Stimulated activated memory B cell treated with anti-CD40 and anti-IgM and Interleukin-4, amounts not matched to agents 10 μg/mL and 1 μg/mL and 100 μg/mL, for 72 hours (primary cell): ENCODE data around the gene ZNF507.
A peak's percentile ranks its signal among the peaks of the same experiment; 100 is the strongest.
"Not testable (repeated sequence)": the region's sequence is repeated elsewhere in the genome, so short reads cannot be mapped to it uniquely, and the experiment has no call there.

ENCODE experiments used
- ATAC-seq: fragments of 150-1000 bp; cut with Tn5 transposase; 2 replicates; pipeline ENCODE4 v1.10.0; 2021
- H3K27ac Mint-ChIP-seq: one replicate; pipeline ENCODE4 v1.8.0; 2022; ENCODE audit warnings: mild to moderate bottlenecking, mixed read lengths
- H3K27me3 Mint-ChIP-seq: one replicate; pipeline ENCODE4 v1.8.0; 2022; ENCODE audit warnings: mixed read lengths
- H3K36me3 Mint-ChIP-seq: one replicate; pipeline ENCODE4 v1.8.0; 2022; ENCODE audit warnings: mixed read lengths
- H3K4me1 Mint-ChIP-seq: one replicate; pipeline ENCODE4 v1.8.0; 2022; ENCODE audit warnings: mixed read lengths
- H3K4me3 Mint-ChIP-seq: one replicate; pipeline ENCODE4 v1.8.0; 2022; ENCODE audit warnings: mild to moderate bottlenecking, moderate library complexity, mixed read lengths
- H3K9me3 Mint-ChIP-seq: one replicate; pipeline ENCODE4 v1.8.0; 2022; ENCODE audit warnings: mixed read lengths

Gene ZNF507

DNA sequence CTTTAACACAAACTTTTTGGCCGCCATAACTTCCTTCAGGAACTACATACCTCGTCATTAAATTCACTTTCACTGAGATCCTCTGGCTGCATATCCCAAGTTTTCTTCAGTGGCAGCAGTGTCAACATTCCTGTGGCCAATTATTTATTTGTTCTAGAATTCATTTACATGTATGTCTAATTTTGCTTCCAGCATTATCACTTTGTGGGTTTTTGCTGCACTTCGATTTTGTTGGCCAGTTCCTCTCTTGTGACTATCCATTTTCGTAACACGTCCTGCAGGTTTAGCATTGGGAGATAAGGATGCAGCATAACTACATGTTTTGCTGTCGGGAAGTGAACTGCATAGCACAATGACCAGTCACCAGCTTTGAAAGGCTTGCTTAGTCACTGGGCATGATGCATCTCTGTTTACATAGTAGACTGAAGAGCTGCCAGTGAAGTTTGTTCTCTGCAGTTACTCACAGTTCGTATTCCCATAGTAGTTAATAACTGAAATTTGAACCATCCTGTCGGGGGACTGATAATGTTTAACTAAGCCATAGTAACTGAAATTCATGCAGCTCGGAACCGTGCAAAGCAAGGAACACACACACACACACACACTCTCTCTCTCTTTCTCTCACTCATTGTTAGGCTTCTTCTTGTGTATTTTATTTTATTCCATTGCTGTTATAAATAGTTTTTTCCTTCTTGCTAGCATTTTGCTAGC is 28.3 kb downstream of the ZNF507 start:
- Mint-ChIP-seq H3K9me3 (no peaks in the 10 kb centered on the region), H3K36me3 (peaks cover 69% of the 10 kb centered on the region), H3K27ac (no peak overlapping the region), H3K4me1 (no peaks in the 10 kb centered on the region), H3K4me3 (no peak overlapping the region), H3K27me3 (no peaks in the 10 kb centered on the region)
- no peak for ATAC-seq

DNA sequence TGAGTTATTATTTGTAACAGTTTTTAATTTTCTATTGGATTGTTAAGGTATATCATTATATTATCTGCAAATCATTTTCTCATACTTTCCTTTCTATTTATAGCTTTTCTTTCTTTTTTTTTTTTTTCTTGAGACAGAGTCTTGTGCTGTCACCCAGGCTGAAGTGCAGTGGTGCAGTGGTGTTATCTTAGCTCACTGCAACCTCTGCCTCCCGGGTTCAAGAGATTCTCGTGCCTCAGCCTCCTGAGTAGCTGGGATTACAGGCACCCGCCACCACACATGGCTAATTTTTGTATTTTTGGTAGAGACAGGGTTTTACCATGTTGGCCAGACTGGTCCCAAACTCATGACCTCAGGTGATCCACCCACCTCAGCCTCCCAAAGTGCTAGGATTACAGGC is 29.0 kb downstream of the ZNF507 start:
- H3K36me3 Mint-ChIP-seq, result peaks cover 65% of the 10 kb centered on the region
- H3K27ac Mint-ChIP-seq, ATAC-seq, H3K9me3 Mint-ChIP-seq, H3K4me3 Mint-ChIP-seq, H3K27me3 Mint-ChIP-seq, H3K4me1 Mint-ChIP-seq: not testable (repeated sequence)

DNA sequence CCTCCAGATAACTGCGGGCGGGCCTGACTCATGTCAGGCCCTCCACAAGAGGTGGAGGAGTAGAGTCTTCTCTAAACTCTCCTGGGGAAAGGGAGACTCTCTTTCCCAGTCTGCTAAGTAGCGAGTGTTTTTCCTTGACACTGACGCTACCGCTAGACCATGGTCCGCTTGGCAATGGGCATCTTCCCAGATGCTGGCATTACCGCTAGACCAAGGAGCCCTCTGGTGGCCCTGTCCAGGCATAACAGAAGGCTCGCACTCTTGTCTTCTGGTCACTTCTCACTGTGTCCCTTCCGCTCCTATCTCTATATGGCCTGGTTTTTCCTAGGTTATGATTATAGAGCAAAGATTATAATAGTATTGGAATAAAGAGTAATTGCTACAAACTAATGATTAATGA is 31.7 kb downstream of the ZNF507 start:
- not testable (repeated sequence) for H3K4me3 Mint-ChIP-seq, H3K4me1 Mint-ChIP-seq, H3K27ac Mint-ChIP-seq, H3K27me3 Mint-ChIP-seq, ATAC-seq, H3K9me3 Mint-ChIP-seq
- peaks cover 61% of the 10 kb centered on the region for H3K36me3 Mint-ChIP-seq

DNA sequence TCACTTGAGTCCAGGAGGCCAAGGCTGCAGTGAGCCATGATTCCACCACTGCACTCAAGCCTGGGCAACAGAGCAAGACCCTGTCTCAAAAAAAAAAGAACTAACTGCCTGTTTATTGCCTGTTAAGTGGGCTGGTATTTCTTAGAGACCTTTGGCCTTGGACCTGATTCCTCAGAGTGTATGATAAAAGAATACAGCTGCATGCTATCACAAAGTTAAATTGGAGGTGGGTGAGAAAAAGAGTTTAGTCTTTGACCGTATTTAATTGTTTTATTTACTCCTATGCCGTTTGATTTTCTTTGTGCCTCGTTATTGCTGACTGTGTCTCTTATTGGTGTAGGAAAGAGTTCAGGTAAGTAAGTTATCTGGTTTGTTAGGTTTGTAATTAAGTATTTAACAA is 34.9 kb downstream of the ZNF507 start:
- Mint-ChIP-seq H3K27ac (peak overlapping the region; percentile 42), H3K4me1 (no peaks in the 10 kb centered on the region), H3K4me3 (no peak overlapping the region), H3K36me3 (peaks cover 46% of the 10 kb centered on the region), H3K27me3 (no peaks in the 10 kb centered on the region), H3K9me3 (no peaks in the 10 kb centered on the region)
- no peak for ATAC-seq

DNA sequence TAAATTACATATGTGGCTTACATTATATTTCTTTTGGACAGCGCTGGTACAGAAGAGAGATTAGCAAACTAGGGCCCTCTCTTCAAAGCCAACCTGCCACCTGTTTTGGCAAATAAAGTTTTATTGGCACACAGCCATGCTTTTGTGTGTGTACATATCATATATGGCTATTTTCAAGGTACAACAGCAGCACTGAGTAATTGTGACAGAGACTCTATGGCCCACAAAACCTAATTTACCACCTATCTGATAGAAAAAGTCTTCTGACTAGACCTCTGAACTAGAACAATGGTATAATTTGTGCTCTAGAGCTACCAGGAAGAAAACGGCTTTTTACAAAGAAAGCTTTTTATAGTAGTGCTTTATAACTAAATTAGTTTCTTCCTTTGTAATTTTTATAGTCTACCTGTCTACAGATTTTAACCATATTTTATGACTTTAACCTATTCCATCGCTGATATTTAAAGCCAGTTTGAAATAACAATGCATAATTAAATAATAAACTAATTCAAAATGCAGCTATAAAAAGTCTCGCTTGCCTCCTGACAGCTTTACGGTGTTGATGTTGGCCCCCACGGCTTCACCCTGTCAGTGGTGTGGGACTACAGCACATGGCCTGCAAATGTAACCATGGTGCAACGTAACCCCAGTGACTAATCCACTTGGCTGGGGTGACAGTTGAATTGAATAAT is 42.4 kb downstream of the ZNF507 start:
- Mint-ChIP-seq H3K27ac (no peak overlapping the region), H3K4me1 (no peaks in the 10 kb centered on the region), H3K4me3 (no peak overlapping the region), H3K9me3 (no peaks in the 10 kb centered on the region), H3K36me3 (peaks cover 9% of the 10 kb centered on the region), H3K27me3 (no peaks in the 10 kb centered on the region)
- no peak for ATAC-seq

DNA sequence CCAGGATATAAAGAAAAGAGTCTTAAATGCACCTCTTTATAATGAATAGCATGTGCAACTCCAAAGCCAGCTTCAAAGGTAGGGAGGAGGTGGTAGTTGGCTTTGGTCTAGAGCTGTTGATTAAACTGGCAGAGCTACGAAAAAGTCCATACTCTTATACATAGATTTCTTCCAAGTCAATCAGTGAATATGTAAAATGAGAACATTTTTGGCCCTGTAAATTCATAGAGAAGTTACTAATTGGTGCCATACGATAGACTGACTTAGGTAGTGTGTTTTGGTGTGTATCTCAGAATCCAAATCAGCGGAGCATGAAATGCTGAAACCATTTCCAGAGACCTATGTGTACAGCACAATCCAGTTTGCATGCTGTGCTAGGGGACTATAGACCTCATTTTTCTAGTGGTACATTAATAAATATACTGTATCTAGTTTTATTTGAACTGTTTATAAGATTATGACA is 43.0 kb downstream of the ZNF507 start:
- H3K4me1 Mint-ChIP-seq, result no peaks in the 10 kb centered on the region
- no peaks in the 10 kb centered on the region for H3K27me3 Mint-ChIP-seq
- H3K9me3 Mint-ChIP-seq, result no peaks in the 10 kb centered on the region
- H3K27ac Mint-ChIP-seq, result no peak overlapping the region
- ATAC-seq, result no peak
- peaks cover 6% of the 10 kb centered on the region for H3K36me3 Mint-ChIP-seq
- H3K4me3 Mint-ChIP-seq, result no peak overlapping the region

DNA sequence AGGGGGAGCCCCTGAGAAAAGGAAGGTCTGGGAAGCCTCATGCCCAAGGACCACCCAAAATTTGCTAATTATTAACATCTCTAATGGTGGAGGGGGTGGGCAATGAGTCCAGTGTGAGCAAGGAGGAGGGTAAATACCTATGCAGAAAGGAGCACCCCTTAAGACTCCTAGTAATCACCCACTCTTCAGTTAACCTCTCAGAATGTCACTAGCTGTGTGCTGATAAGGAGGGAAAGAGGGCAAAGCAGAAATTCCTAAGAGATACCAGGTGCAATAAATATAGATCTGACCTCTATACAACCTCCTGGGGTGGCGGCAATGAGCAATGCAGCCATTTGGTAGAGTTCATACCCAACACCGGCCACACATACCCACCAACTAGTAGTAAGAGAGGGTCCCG is 47.5 kb downstream of the ZNF507 start:
- peaks cover 6% of the 10 kb centered on the region for H3K4me1 Mint-ChIP-seq
- ATAC-seq, result no peak
- no peaks in the 10 kb centered on the region for H3K9me3 Mint-ChIP-seq
- H3K27me3 Mint-ChIP-seq, result no peaks in the 10 kb centered on the region
- H3K4me3 Mint-ChIP-seq, result no peak overlapping the region
- H3K27ac Mint-ChIP-seq, result no peak overlapping the region
- peaks cover 12% of the 10 kb centered on the region for H3K36me3 Mint-ChIP-seq

DNA sequence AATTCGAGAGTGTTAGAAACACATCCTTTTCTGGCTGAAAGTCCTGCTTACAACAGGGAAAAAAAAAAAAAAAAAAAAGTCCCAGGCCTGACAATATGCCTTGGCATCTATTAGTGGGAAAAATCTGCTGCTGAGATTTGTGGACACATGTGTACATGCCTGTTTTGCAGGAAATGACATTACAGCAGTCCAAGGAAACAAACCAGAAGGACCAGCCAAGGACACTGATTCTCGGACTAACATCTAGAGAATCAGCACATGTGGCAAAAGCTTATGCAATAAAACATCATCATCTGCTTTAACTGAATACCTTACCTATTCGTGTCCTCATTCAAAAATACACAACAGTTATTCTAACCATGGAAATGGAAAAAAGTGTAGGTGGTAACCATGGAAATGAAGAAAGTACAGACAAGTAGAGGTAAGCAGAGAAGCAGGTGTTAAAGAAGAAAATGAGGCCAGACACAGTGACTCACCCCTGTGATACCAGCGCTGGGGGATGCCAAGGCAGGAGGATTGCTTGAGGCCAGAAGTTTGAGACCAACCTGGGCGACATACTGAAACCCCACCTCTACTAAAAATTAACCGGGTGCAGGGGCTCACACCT is 50.7 kb downstream of the ZNF507 start:
- no peaks in the 10 kb centered on the region for H3K27me3 Mint-ChIP-seq
- H3K9me3 Mint-ChIP-seq, result no peaks in the 10 kb centered on the region
- H3K4me1 Mint-ChIP-seq, result peaks cover 6% of the 10 kb centered on the region
- H3K4me3 Mint-ChIP-seq, result no peak overlapping the region
- peaks cover 12% of the 10 kb centered on the region for H3K36me3 Mint-ChIP-seq
- no peak for ATAC-seq
- no peak overlapping the region for H3K27ac Mint-ChIP-seq

DNA sequence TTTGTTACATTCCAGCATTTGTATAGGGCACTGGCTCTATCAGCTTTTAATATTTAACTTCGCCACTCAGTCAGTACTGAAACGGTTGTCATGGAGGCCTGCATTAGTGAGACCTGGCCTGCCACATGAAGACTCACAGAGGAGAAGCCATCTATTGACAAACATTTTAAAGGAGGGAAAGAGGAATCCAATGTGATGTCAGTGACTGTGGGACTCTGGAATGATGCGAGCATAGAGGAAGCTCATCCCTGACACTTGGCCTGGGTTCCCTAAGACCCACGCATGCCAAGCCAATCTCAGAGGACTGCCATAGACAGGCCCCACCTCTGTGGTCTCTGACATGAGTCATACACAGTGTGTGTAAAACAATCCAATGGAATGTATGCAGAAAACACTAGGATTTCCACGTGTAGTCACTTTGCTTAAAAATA is 52.3 kb downstream of the ZNF507 start:
- Mint-ChIP-seq H3K27me3 (no peaks in the 10 kb centered on the region), H3K4me1 (peaks cover 6% of the 10 kb centered on the region), H3K4me3 (no peak overlapping the region), H3K27ac (no peak overlapping the region), H3K36me3 (peaks cover 12% of the 10 kb centered on the region), H3K9me3 (no peaks in the 10 kb centered on the region)
- ATAC-seq, result no peak

DNA sequence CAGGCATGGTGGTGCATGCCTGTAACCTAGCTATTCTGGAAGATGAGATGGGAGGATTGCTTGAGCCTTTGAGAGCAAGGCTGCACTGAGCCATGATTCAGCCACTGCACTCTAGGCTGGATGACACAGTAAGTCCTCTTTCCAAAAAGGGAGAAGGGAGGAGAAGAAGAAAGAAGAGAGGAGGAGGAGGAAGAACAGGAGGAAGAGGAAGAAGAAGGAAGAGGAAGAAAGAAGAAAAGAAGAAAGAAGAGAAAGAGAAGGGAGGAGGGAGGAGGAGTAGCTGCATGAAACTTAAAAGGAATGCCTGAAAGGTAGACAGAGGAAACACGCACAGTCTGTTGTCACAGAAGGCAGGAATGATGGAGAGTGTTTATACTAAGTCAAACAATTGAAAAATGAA is 56.6 kb downstream of the ZNF507 start:
- no peak for ATAC-seq
- no peak overlapping the region for H3K27ac Mint-ChIP-seq

DNA sequence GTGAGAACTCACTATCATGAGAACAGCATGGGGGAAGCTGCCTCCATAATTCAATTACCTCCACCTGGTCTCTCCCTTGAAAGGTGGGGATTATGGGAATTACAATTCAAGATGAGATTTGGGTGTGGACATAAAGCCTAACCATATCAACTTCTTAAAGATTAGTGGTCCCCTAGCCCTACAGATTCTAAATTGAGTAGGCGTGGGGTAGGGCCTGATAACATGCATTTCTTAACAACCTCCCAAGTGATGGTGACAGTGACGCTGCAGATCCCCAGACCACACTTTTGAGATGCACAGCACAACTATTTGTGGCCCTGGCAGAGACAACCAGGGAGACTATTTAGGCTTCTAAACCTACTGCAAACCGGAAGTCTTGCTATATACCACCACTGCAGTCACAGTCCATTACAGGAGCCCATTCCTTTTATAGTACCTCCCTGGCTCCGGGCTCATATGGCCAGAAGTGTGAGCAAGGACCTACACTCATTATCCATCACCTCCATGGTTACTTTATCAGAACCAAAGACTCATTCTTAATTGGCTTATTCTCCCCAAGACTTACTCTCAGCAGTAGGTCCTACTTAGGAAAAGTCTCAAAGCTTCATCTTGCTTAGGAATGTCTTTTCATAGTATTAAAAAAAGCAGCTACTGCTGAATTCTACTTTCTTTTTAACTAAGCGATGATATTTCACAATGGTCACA is 58.0 kb downstream of the ZNF507 start:
- Mint-ChIP-seq H3K9me3 (no peaks in the 10 kb centered on the region), H3K27ac (no peak overlapping the region), H3K36me3 (no peaks in the 10 kb centered on the region), H3K4me3 (peak overlapping the region; percentile 90), H3K4me1 (peaks cover 8% of the 10 kb centered on the region), H3K27me3 (no peaks in the 10 kb centered on the region)
- no peak for ATAC-seq

More for the DNA sequence above, 56.6 kb downstream of the ZNF507 start:
- Mint-ChIP-seq H3K36me3 (no peaks in the 10 kb centered on the region), H3K4me3 (no peak overlapping the region), H3K4me1 (peaks cover 6% of the 10 kb centered on the region), H3K27me3 (no peaks in the 10 kb centered on the region), H3K9me3 (no peaks in the 10 kb centered on the region)

DNA sequence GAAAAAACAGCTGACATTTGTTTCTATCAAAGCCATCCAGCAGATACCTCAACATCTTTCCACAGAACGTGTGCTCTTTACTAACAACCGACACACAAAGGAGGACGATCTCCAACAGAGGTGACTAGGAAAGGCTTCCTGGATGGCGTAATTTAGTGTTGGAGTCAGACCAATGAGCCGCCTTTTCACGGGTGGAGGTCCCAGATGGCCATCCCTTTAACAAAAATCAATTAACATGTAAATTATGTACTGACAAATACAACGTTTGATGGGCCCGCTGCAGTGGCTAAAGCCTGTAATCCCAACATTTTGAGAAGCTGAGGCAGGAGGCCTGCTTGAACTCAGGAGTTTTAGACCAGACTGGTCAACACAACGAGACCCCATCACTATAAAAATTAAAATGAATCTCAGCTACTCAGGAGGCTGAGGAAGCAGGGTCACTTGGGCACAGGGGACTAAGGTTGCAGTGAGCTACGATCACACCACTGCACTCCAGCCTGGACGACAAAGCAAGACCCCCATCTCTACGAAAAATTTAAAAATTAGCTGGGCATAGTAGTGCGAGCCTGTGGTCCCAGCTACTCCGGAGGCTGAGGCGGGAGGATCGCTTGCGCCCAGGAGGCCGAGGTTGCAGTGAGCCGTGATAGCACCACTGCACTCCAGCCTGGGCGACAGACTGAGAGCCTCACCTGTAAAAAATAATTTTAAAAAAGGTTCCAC is 59.0 kb downstream of the ZNF507 start:
- H3K9me3 Mint-ChIP-seq, result no peaks in the 10 kb centered on the region
- peaks cover 8% of the 10 kb centered on the region for H3K4me1 Mint-ChIP-seq
- ATAC-seq, result no peak
- peak overlapping the region; percentile 92 for H3K27ac Mint-ChIP-seq
- H3K36me3 Mint-ChIP-seq, result no peaks in the 10 kb centered on the region
- H3K27me3 Mint-ChIP-seq, result no peaks in the 10 kb centered on the region
- peak overlapping the region; percentile 90 for H3K4me3 Mint-ChIP-seq

DNA sequence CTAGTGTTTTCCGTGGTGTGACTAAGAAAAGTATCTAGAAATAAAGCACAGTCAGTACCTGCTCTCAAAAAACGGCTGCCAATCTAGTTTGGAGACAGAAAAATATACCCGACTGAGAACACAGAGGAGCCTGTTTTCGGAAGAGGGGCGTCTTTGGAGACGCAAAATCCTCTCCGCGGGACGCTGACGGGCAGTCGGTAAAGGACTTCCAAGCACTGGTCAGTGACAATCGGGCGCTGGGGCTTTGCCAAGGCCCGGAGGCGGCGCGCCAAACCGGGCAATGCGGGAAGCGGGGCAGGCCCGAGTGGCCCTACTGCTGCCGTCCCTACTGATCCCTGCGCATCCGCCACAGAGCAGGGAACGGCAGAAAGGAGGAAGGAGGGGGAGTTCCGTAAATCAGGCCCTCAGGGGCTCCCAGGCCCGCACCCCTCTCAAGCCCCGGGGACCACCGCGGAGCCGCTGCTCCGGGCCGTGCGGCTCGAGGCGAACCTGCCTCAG is 59.6 kb downstream of the ZNF507 start:
- ATAC-seq, result no peak
- Mint-ChIP-seq H3K27me3 (no peaks in the 10 kb centered on the region), H3K4me3 (peak overlapping the region; percentile 90), H3K27ac (peak overlapping the region; percentile 92), H3K9me3 (no peaks in the 10 kb centered on the region), H3K4me1 (peaks cover 8% of the 10 kb centered on the region), H3K36me3 (no peaks in the 10 kb centered on the region)

DNA sequence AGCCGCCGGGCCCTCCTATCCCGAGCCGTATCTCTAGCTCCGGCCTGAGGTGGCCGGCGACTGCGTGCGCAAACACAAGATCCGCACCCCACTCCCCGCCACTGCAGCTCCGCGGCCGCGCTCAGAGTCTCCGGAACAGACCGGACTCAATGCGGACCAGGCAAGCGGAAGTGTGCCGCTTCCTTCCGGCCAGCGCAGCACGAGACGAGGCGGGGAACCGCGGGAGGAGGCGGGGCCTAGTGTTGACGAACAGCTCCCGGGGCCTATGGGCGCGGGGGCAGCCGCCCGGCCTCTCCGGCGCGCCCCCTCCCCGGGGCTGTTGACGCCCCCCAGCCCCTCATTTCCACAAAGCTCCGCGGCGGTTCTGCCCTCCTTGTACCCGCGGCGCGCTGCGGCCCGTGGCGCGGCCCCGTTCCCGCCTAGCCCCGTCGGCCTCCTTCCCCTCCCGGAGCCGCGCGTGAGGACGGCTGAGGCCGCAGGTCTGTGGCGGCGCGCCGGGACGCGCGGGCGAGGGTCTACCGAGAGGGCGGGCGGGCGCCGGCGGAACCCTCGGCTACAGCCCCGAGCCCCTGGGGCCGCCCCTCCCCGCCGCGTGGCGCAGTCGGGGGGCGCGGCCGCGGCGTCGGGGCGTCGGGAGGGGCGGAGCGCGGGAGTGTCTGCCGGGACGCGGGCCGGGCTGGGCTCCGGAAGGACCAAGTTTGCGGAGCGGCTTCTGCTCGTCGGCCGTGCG is 60.2 kb downstream of the ZNF507 start, which contains the start of gene DPY19L3:
Gene DPY19L3, plus strand, starts transcription at position 340 of the 730 bp plus-strand sequence. CDS start 2,484 bp downstream, outside the sequence.
- peak; percentile 97 for ATAC-seq
- no peaks in the 10 kb centered on the region for H3K9me3 Mint-ChIP-seq

More for the DNA sequence above, 60.2 kb downstream of the ZNF507 start, which contains the start of gene DPY19L3:
- Mint-ChIP-seq H3K4me3 (peak within 1 kb of the TSS; percentile 90), H3K4me1 (peaks cover 8% of the 10 kb centered on the region), H3K27ac (peak within 1 kb of the TSS; percentile 92), H3K36me3 (no peaks in the 10 kb centered on the region), H3K27me3 (no peaks in the 10 kb centered on the region)
